GM18505 (cell line): ENCODE results near the gene TRAPPC6A.

ENCODE experiments used
- ATAC-seq: cut with Tn5 transposase; IDR thresholded peaks from one replicate; pipeline ENCODE4 v1.9.1; 2021; ENCODE audit not compliant: unreplicated experiment
- POLR2A ChIP-seq: IDR thresholded peaks from 4 replicates; pipeline ENCODE4 v1.6.1; 2011; ENCODE audit warnings: borderline replicate concordance; ENCODE audit not compliant: insufficient read depth, insufficient read length; ENCODE audit errors: extremely low read depth

Gene TRAPPC6A, protein sequence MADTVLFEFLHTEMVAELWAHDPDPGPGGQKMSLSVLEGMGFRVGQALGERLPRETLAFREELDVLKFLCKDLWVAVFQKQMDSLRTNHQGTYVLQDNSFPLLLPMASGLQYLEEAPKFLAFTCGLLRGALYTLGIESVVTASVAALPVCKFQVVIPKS

DNA sequence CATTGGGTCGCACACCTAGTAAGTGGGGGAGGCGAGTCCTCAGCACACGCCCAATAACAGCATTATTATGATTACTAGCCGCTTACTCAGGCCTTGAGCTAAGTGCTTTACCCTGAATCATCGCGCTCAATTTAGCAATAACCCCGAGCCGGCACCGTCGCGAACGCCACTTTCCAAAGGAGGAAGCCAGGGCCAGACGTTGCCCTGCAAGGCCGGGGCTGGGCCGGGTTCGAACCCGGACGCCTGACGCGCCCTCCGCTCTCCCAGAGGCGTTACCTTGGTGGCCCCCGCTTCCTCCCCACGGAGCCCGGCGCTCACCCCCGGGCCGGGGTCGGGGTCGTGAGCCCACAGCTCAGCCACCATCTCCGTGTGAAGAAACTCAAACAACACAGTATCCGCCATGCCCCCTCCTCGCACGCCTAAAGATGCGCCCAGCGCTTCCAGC lies at the start of gene TRAPPC6A:
Gene TRAPPC6A, minus strand, starts transcription at position 421 of the 445 bp plus-strand sequence. Its CDS starts 19 bp downstream, at position 402.
- peak; percentile 60 for TF ChIP-seq POLR2A
- no peak for ATAC-seq

DNA sequence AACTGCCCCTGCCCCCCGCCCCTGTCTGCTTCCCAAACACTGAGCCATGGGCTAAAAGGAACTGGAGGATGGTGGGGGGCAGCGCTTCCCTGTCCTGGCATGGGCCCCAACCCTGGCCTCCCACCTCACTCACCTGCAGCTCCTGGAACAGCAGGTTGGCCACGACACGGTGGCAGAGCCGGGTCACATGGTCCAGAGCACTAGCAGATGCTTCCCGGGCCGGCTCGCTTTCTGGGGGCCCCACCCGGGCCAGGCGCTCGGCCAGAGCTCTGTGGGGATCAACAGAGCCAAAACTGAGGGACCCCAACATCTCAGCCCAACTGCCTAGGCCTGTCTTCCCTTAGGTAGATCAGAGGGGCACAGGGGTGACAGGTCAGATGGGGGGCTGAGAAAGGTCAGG lies 46.6 kb upstream of the TRAPPC6A start:
- TF ChIP-seq POLR2A: no peak
- ATAC-seq: no peak

DNA sequence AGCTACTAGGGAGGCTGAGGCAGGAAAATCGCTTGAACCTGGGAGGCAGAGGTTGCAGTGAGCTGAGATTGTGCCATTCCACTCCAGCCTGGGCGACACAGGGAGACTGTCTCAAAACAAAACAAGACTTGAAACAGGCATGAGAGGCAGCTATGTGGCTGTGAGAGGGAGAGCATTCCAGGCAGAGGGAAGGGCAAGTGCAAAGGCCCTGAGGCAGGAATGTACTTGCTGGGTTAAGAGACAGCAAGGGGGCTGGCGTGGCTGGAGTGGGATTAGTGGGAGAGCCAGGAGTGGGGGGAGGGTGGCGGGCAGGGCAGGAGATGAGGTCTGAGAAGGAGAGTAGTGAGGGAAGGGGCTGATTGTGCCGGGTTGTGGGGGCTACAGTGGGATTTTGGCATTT lies 45.8 kb upstream of the TRAPPC6A start:
- TF ChIP-seq POLR2A: no peak
- no peak for ATAC-seq

DNA sequence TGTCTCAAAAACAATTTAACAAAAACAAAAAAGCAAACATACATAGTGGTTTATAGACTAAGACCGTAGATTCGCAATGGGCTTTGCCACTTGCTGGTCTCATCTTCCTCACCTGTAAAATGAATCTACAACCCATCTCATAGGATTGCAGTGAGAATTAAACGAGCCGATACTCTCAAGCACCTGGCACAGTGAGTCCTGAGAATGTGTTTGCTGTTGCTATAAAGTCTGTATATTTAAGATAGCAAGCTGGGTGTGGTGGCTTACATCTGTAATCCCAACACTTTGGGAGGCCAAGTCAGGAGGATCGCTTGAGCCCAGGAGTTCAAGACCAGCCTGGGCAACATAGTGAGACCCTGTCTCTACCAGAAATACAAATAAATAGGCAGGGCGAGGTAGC lies 44.7 kb upstream of the TRAPPC6A start:
- no peak for ATAC-seq

DNA sequence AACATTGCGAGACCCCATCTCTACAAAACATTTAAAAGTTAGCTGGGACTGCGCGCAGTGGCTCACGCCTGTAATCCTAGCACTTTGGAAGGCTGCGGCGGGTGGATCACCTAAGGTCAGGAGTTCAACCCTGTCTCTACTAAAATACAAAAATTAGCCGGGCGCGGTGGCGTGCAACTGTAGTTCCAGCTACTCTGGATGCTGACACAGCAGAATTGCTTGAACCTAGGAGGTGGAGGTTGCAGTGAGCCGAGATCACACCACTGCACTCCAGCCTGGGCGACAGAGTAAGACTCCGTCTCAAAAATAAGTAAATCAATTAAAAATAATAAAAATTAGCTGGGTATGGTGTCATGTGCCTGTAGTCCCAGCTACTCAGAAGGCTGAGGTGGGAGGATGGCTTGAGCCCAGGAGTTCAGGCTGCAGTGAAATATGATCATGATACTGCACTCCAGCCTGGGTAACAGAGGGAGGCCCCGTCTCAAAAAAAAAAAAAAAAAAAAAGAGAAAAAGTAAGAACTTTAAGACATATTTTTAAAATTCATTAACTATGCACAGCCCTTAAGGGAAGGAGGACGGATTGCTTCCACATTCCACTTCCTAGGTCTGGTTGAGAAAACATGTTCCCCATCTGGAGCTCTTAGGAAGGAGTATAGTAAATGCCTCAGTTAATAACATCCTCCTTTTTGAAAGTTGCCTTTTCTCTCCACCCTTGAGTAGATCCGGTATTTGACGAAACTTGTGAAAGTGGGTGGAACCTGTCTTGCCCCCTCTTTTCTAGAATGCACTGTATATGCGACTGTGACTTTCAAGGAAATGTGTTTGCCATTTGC lies 41.1 kb upstream of the TRAPPC6A start:
- no peak for TF ChIP-seq POLR2A
- ATAC-seq: no peak

More for the DNA sequence above, 44.7 kb upstream of the TRAPPC6A start:
- no peak for TF ChIP-seq POLR2A

DNA sequence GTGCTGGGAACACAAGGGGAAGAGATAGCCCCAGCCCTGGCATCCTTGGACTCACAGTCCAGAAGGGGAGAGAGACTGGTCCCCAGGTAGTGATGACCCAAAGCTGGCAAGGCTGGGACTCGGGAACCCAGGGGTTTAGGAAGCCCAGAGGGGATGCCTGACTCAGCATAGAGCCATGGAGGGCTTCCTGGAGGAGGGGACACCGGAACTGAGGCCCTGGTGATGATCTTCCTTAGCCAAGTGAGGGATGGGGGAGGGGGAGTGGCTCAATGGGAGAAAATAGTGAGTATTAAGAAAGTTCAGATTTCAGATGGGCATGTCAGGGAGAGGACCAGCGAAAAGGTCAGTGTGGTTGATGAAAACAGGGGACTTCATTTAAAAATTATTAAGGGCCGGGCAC lies 40.4 kb upstream of the TRAPPC6A start:
- no peak for TF ChIP-seq POLR2A
- no peak for ATAC-seq

DNA sequence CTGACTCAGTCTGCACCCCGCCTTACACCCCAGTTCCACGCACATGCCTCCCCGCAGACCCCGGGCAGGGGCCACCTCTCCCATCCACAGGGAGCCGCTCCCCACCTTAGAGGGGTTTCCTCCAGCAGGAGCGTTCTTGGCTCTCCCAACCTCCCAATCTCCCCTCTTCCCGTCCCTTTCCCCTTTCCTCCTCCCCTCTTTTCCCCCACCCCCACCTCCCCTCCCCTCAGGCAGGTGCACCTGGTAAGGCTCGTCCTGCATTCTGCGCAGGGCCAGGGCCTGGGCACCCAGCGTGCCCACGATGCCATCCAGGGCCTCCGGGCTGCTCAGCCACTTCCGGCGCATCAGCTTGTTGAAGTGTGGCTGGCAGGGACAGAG lies 39.9 kb upstream of the TRAPPC6A start:
- no peak for ATAC-seq
- no peak for TF ChIP-seq POLR2A

DNA sequence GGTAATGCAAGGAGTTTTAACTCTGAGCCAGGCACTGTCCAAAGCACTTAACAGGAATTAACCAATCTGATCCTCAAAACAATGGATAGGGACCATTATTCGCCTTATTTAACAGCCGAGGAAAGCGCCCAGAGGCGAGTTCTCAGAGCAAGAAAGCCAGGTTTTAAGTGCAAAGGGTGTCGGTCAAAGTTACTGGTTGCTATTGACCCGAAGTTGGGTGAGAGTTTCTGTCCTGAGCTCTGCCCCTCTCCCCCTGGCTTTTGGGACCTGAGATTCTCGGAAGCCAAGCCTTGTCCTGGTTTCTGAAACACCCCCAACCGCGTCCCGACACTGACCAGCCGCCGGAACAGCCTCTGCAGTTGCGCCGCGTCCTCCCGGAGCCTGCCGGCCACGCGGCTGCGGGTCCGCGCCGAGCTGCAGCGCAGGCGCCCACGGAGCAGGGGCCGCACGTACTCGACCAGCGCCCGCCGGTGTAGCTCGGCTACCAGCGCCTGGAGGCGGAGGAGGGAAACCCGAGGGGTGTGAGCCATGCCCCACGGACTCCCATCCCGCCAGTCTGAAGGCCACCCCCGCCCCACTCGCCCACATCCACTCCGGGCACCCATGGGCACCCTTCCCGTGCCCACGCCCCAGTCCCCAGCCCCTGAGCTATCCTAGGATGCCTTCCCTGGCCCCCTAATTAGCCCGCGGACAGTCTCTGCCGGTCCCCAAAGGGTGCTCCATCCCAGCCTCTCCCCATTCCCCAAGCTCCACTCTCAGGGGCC lies 39.3 kb upstream of the TRAPPC6A start:
- no peak for ATAC-seq

DNA sequence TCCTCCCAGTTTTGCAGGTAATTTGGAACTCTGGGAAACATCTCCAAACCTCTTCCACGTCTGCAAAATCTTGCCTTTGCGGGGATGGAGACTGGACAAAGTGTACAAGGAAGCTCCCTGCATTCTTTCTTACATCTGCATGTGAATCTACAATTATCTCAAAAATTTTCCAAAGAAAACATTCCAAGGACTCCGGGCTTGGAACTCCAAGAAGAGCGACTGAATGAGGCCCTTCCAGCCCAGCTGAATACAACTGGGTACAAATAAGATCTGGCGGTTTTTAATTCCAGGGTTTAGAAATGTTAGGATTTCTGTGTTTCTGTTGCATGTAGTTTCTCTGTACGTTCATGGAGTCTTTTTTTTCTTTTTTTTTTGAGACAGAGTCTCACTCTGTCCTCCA lies 38.6 kb upstream of the TRAPPC6A start:
- TF ChIP-seq POLR2A: no peak

More for the DNA sequence above, 39.3 kb upstream of the TRAPPC6A start:
- TF ChIP-seq POLR2A: no peak

DNA sequence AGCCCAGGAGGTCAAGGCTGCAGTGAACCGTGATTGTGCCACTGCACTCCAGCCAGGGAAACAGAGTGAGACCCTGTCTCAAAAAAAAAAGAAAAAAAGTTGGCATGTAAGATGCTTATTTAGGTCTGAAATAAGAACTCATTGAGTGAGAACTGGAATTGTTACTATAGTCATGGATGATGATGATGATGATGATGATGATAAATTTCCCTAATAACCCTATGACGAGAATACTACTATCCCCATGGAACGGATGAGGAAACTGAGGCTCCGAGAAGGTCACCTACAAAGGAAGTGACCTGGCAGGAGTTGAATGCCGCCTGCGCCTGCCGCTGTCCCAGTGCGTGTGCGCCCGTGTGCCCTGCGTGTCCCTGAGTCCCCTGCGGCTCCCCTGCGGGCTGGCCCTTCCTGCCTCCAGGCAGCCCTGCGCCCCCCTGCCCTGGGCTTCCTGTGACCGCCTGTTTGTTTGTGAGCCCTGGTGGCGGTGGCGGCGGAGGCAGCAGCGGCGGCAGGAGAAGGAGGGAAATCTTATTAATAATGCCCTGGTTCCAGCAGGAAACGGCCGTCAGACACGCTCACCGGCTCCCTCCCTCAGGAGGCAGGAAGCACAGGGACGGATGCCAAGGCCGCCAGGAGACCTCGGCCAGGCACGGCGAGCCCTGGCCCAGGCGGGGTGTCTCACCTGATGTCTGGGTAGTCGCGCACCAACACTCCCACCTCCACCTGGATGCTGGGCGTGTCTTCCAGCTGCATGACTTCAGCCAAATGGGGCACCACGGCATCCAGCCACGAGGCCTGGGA lies 37.6 kb upstream of the TRAPPC6A start:
- no peak for ATAC-seq
- no peak for TF ChIP-seq POLR2A

More for the DNA sequence above, 38.6 kb upstream of the TRAPPC6A start:
- ATAC-seq: no peak

DNA sequence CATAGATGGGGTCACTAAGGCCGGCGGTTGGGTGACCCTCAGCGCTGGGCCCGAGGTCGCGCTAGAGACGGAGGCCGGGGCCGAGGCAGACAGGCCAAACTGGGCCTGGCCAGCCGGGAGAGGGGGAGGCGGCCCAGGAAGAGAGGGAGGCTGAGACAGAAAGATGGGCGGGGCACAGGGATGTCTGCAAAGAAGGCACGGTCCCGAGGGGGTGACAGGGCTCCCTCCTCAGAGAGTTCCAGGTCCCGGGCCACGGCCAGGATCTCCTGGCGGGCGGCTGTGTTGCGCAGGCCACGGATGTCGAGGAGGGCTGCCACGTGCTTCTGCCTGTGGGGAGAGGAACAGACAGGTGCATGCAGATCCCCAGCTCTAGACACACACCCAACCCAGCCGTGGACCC lies 35.0 kb upstream of the TRAPPC6A start:
- no peak for ATAC-seq

DNA sequence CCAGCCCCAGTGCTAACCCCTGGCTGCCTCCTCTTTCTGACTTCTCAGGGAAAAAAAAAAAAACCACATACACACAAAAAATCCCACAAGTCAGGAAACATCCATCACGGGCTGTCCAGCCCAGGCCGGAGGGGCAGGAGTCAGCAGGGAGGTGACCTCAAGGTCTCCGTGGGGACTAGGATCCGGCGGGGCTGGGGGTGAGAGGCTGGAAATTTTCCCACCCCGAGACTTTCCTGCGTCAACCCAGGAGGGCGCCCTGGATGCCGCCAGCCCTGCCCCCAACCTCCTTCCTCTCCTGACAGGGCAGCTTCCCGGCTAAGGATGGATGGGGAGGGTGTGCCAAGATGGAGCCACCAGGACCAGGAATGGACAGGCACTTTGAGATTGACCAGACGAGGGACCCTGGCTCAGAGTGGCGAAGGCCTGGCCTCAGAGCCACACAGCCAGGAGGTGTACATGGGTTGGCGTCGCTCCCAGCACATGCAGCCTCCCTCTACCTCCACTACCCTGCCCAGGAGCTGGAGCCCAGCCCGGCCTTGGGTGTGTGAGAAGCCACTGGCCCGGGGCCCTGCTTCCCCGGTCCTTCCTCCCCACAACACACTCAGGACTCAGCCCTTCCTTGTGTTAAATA lies 33.8 kb upstream of the TRAPPC6A start:
- TF ChIP-seq POLR2A: no peak
- ATAC-seq: no peak

More for the DNA sequence above, 35.0 kb upstream of the TRAPPC6A start:
- TF ChIP-seq POLR2A: no peak
